Peyer's patch (tissue), 4 donors: ENCODE results near the gene ARHGEF4.

Experiments
- POLR2A ChIP-seq, 2 donors: fragments of 450-650 bp; IDR thresholded peaks; one replicate each; pipeline ENCODE4 v1.5.1; 2017; ENCODE audit warnings: antibody characterized with exemption in 2 of 2, mild to moderate bottlenecking in 2 of 2, moderate library complexity in 2 of 2
- TF ChIP-seq, protein P1 (sequence below), 6 experiments: fragments of 450-650 bp in 4 of 6; fragments of 200-600 bp in 2 of 6; sonication (generic) in 1 of 6; IDR thresholded peaks; one replicate each; pipeline ENCODE4 v1.5.1; 2017 to 2019; ENCODE audit warnings: antibody characterized with exemption in 6 of 6, mild to moderate bottlenecking in 3 of 6, moderate library complexity in 1 of 6

DNA sequence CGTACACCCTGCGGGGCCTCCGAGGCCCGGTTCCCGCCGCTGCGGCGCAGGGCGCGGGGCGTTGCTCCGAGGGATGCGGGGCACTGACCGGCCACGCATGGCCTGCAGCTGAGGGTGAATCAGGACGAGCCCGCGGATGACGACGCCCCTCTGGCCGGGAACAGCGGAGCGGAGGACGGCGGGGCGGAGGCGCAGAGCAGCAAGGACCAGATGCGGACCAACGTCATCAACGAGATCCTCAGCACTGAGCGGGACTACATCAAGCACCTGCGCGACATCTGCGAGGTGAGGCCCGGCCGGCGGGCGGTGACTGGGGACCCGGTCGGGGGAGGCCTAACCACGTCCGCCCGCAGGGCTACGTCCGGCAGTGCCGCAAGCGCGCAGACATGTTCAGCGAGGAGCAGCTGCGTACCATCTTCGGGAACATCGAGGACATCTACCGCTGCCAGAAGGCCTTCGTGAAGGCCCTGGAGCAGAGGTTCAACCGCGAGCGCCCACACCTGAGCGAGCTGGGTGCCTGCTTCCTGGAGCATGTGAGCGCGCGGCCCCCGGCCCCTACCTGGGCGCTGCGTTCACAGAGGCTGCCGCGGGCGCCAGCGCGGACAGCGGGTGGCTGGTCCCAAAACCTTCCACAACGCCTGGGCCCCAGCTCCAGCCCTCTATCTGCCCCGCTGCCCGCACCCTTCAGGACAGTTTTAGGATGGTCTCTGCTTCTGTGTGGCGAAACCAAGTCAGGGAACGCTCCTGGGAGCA lies 203.4 kb downstream of the ARHGEF4 start:
- TF ChIP-seq, protein P1, sequence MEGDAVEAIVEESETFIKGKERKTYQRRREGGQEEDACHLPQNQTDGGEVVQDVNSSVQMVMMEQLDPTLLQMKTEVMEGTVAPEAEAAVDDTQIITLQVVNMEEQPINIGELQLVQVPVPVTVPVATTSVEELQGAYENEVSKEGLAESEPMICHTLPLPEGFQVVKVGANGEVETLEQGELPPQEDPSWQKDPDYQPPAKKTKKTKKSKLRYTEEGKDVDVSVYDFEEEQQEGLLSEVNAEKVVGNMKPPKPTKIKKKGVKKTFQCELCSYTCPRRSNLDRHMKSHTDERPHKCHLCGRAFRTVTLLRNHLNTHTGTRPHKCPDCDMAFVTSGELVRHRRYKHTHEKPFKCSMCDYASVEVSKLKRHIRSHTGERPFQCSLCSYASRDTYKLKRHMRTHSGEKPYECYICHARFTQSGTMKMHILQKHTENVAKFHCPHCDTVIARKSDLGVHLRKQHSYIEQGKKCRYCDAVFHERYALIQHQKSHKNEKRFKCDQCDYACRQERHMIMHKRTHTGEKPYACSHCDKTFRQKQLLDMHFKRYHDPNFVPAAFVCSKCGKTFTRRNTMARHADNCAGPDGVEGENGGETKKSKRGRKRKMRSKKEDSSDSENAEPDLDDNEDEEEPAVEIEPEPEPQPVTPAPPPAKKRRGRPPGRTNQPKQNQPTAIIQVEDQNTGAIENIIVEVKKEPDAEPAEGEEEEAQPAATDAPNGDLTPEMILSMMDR (IDR thresholded peaks at IDR 0.05) = no peak
- no peak for TF ChIP-seq POLR2A (IDR thresholded peaks at IDR 0.05)
